B cell (primary cell): ENCODE data around the gene RTF2. TPM values are rescaled to one million over a fixed set of nuclear protein-coding genes. Genes with fewer than 3 reads are reported as not detected.

Source experiments
- ATAC-seq: fragments of 200-7000 bp; cut with Tn5 transposase; one replicate; pipeline ENCODE4 v1.10.0; 2021; ENCODE audit warnings: low read depth, mild to moderate bottlenecking, moderate number of reproducible peaks, moderate library complexity
- CTCF ChIA-PET: fragments of 350-600 bp; sonication (Branson Sonifier 250); formaldehyde crosslinking; loops from one replicate; lab custom pipeline; 2021; ENCODE audit warnings: antibody characterized with exemption, inconsistent platforms; lab: Charles Lee
- POLR2A ChIA-PET: fragments of 350-600 bp; sonication (Branson Sonifier 250); formaldehyde crosslinking; loops from one replicate; lab custom pipeline; 2021; ENCODE audit warnings: antibody characterized with exemption; lab: Charles Lee
- DNase-seq: peaks from one replicate; pipeline ENCODE4 v3.0.0; 2013
- H2AFZ ChIP-seq: 2 replicates; pipeline ENCODE4 v1.6.1; 2012; ENCODE audit warnings: mild to moderate bottlenecking, low read depth, low read length; ENCODE audit not compliant: insufficient read depth, poor library complexity, severe bottlenecking
- H3K27ac ChIP-seq, 2 donors: 1 replicate in 1 of 2; 2 replicates in 1 of 2; pipeline ENCODE4 v1.5.1; 2012 to 2013; ENCODE audit warnings: low read length in 2 of 2, mild to moderate bottlenecking in 2 of 2, moderate library complexity in 1 of 2
- H3K27me3 ChIP-seq, 4 experiments: fragments of 200-600 bp in 1 of 4; sonication (generic) in 1 of 4; replicated peaks in 1 of 4; 1 replicate in 2 of 4; 2 replicates in 2 of 4; pipeline versions ENCODE4 v1.6.1 to v1.7.0; 2013 to 2016; ENCODE audit warnings: low read length in 3 of 4, mild to moderate bottlenecking in 2 of 4, mixed read lengths in 1 of 4, moderate library complexity in 1 of 4; ENCODE audit not compliant: insufficient read depth in 4 of 4, control insufficient read depth in 3 of 4; ENCODE audit errors: control extremely low read depth in 1 of 4
- H3K36me3 ChIP-seq, 2 experiments: replicated peaks in 1 of 2; 1 replicate in 1 of 2; 2 replicates in 1 of 2; pipeline versions ENCODE4 v1.6.1 to v1.7.1; 2013; ENCODE audit warnings: low read length in 1 of 2; ENCODE audit not compliant: insufficient read depth in 2 of 2, control insufficient read depth in 1 of 2; ENCODE audit errors: control extremely low read depth in 1 of 2, extremely low read depth in 1 of 2
- H3K4me1 ChIP-seq, 2 donors: fragments of 200-600 bp in 1 of 2; sonication (generic) in 1 of 2; 1 replicate in 1 of 2; 2 replicates in 1 of 2; pipeline versions ENCODE4 v1.5.1 to v1.6.1; 2013 to 2017; ENCODE audit warnings: low read length in 2 of 2; ENCODE audit not compliant: control insufficient read depth in 2 of 2, insufficient read depth in 2 of 2
- H3K4me2 ChIP-seq: replicated peaks from 2 replicates; pipeline ENCODE3; 2012; ENCODE audit warnings: mild to moderate bottlenecking, low read depth, low read length; ENCODE audit not compliant: poor library complexity, severe bottlenecking
- H3K4me3 ChIP-seq, 5 experiments: fragments of 200-600 bp in 1 of 5; sonication (generic) in 1 of 5; 1 replicate in 3 of 5; 2 replicates in 2 of 5; pipeline versions ENCODE4 v1.5.1 to v1.7.0; 2011 to 2016; ENCODE audit warnings: low read length in 4 of 5, mild to moderate bottlenecking in 4 of 5, low read depth in 2 of 5, control low read depth in 1 of 5, moderate library complexity in 1 of 5; ENCODE audit not compliant: insufficient read depth in 1 of 5; ENCODE audit errors: control extremely low read depth in 1 of 5, extremely low read depth in 1 of 5
- H3K79me2 ChIP-seq: fragments of 200-600 bp; sonication (generic); one replicate; pipeline ENCODE4 v1.6.0; 2016; ENCODE audit warnings: low read length; ENCODE audit not compliant: control insufficient read depth, insufficient read depth
- H3K9ac ChIP-seq: fragments of 200-600 bp; sonication (generic); 2 replicates; pipeline ENCODE4 v1.6.1; 2017; ENCODE audit warnings: mild to moderate bottlenecking, low read length, moderate library complexity
- H3K9me3 ChIP-seq, 3 donors: one replicate each; pipeline versions ENCODE4 v1.6.1 to v1.7.1; 2013; ENCODE audit warnings: low read length in 2 of 3; ENCODE audit not compliant: control insufficient read depth in 2 of 3, insufficient read depth in 1 of 3; ENCODE audit errors: control extremely low read depth in 1 of 3
- H4K20me1 ChIP-seq: 2 replicates; pipeline ENCODE4 v1.6.0; 2012; ENCODE audit warnings: mild to moderate bottlenecking, low read length; ENCODE audit not compliant: insufficient read depth, control insufficient read depth, poor library complexity, severe bottlenecking
- H3K27ac Mint-ChIP-seq: one replicate; pipeline ENCODE4 v1.8.0; 2021; ENCODE audit warnings: mixed read lengths
- H3K27me3 Mint-ChIP-seq: one replicate; pipeline ENCODE4 v1.8.0; 2021; ENCODE audit warnings: mixed read lengths
- H3K4me1 Mint-ChIP-seq: one replicate; pipeline ENCODE4 v1.8.0; 2021; ENCODE audit warnings: mixed read lengths
- H3K4me3 Mint-ChIP-seq: one replicate; pipeline ENCODE4 v1.8.0; 2021; ENCODE audit warnings: mixed read lengths
- H3K9me3 Mint-ChIP-seq: one replicate; pipeline ENCODE4 v1.8.0; 2022; ENCODE audit warnings: mixed read lengths; ENCODE audit not compliant: insufficient read depth
- CTCF ChIP-seq: fragments of 200-600 bp; IDR thresholded peaks from one replicate; pipeline ENCODE4 v1.8.0; 2022; ENCODE audit warnings: antibody characterized with exemption, mild to moderate bottlenecking
- EZH2 ChIP-seq: IDR thresholded peaks from 2 replicates; pipeline ENCODE4 v1.6.1; 2012; ENCODE audit warnings: borderline replicate concordance, low read depth, mild to moderate bottlenecking, moderate library complexity, low read length; ENCODE audit not compliant: insufficient read depth, poor library complexity, severe bottlenecking
- WGBS: methylation state at CpG from one replicate; pipeline ENCODE4 v1.1.5; 2013; ENCODE audit warnings: missing lambda C conversion rate; ENCODE audit not compliant: insufficient coverage; 5-methylcytosine and 5-hydroxymethylcytosine counted together
- intact Hi-C: fragments of 100-400 bp; cut with micrococcal nuclease; formaldehyde crosslinking; loops from one replicate; pipeline ENCODE4 v1.10.0; 2022
- polyA plus RNA-seq: library from polyadenylated mRNA; depleted of rRNA; stranded (reverse); fragments of >200 nt; gene quantifications from 2 replicates; pipeline ENCODE4 v1.2.3, GENCODE V29; 2012
- total RNA-seq, 2 donors: library from RNA; stranded (reverse); fragments of 120-200 nt in 1 of 2; gene quantifications; 1 replicate in 1 of 2; 2 replicates in 1 of 2; pipeline versions ENCODE4 v1.2.3 to v1.2.4, GENCODE V29; 2013 to 2022

RTF2 gene
- total and polyA plus RNA-seq, 2 donors (not counting 1 experiment from before 2014, with no cell fraction given) = 34.6 to 78.4 TPM

- ATAC-seq (no peak), DNase-seq (no peak)
- Histone ChIP-seq H2AFZ (no peak overlapping the region), H3K4me3 (no peak overlapping the region), H3K79me2 (no peaks in the 10 kb centered on the region), H3K4me1 (peaks cover 12 to 15% of the 10 kb centered on the region in 2 donors), H4K20me1 (no peaks in the 10 kb centered on the region), H3K27me3 (no peaks in the 10 kb centered on the region), H3K9ac (no peak overlapping the region), H3K36me3 (no peaks in the 10 kb centered on the region), H3K4me2 (no peak overlapping the region), H3K9me3 (peaks cover 0 to 3% (median 0%) of the 10 kb centered on the region in 3 donors), H3K27ac (no peak overlapping the region)
- no peaks in the 10 kb centered on the region for H3K27me3 Mint-ChIP-seq
- H3K9me3 Mint-ChIP-seq = no peaks in the 10 kb centered on the region
- WGBS = 97% methylated on average over 24 of the region's 27 CpGs
- ChIA-PET CTCF (no interaction called here), POLR2A (no interaction called here)
- peaks cover 19% of the 10 kb centered on the region for H3K4me1 Mint-ChIP-seq
- TF ChIP-seq CTCF (no peak), EZH2 (no peak)
- no peak overlapping the region for H3K4me3 Mint-ChIP-seq
- no peak overlapping the region for H3K27ac Mint-ChIP-seq
- intact Hi-C loops = no loop called here
Observed at GRCh38 chr20:56443654-56444540, 24.5 kb upstream of the RTF2 start.

GRCh38 chr20:56445130-56445529 lies 23.3 kb upstream of the RTF2 start:
- 96% methylated on average over 3 of the region's 3 CpGs for WGBS
- Mint-ChIP-seq H3K4me1 (peaks cover 14% of the 10 kb centered on the region), H3K27me3 (no peaks in the 10 kb centered on the region), H3K27ac (no peak overlapping the region), H3K4me3 (no peak overlapping the region), H3K9me3 (no peaks in the 10 kb centered on the region)
- ChIA-PET POLR2A (no interaction called here), CTCF (no interaction called here)
- no peaks in the 10 kb centered on the region for H3K36me3 ChIP-seq
- no peak overlapping the region for H3K9ac ChIP-seq
- TF ChIP-seq EZH2 = no peak
- no peak for TF ChIP-seq CTCF
- no peak overlapping the region for H3K4me2 ChIP-seq
- H3K27me3 ChIP-seq = no peaks in the 10 kb centered on the region
- H3K79me2 ChIP-seq = no peaks in the 10 kb centered on the region
- intact Hi-C loops = no loop called here
- H3K27ac ChIP-seq = no peak overlapping the region
- peaks cover 0 to 3% (median 0%) of the 10 kb centered on the region in 3 donors for H3K9me3 ChIP-seq
- no peaks in the 10 kb centered on the region for H4K20me1 ChIP-seq
- H3K4me3 ChIP-seq = no peak overlapping the region
- peaks cover 6 to 7% of the 10 kb centered on the region in 2 donors for H3K4me1 ChIP-seq
- ATAC-seq (no peak), DNase-seq (no peak)
- H2AFZ ChIP-seq = no peak overlapping the region
